ENCODE data around the gene CD302. TPM values are rescaled to one million over a fixed set of nuclear protein-coding genes. Genes with fewer than 3 reads are reported as not detected.

Gene CD302
- total RNA-seq, 1 experiment from 2014 or later, result 0.68 TPM

DNA sequence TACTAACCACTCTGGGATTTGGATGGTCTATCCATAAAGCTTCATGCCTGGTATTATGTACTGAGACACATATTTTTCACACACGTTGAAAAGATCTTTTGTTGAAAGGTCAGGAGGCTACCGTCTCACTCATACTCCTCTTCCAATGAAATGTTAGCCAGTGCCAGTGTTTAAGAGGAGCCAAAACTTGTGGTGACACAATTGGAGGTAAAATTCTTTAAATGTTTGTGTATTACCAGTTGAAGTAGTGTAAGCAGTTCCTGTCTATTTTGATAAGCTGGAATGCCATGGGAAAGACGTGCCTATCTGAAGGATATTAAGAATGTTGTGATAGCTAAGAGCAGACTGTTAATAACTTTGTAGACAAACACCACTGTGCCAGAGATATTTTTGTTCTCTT is 53.6 kb downstream of the CD302 start:
- Histone ChIP-seq H4K5ac (ENCODE audit: insufficient read length, low read depth, low read length) (no peak overlapping the region), H3T11ph (ENCODE audit: low read length) (no peak overlapping the region), H3K9me3 (ENCODE audit: control insufficient read depth, low read depth, low read length) (no peaks in the 10 kb centered on the region), H3K27me3 (ENCODE audit: insufficient read depth, low read length) (no peaks in the 10 kb centered on the region), H3K18ac (ENCODE audit: insufficient read length, low read depth, low read length) (no peak overlapping the region), H3K79me1 (ENCODE audit: insufficient read depth, low read depth, low read length, poor library complexity, severe bottlenecking) (no peaks in the 10 kb centered on the region), H2BK120ac (ENCODE audit: low read depth, low read length, poor library complexity, severe bottlenecking) (no peak overlapping the region), H2BK5ac (ENCODE audit: insufficient read length, low read length) (no peak overlapping the region), H2BK20ac (ENCODE audit: low read depth, low read length, poor library complexity, severe bottlenecking) (no peak overlapping the region), H3K23me2 (ENCODE audit: insufficient read length, low read depth, low read length, poor library complexity, severe bottlenecking) (no peaks in the 10 kb centered on the region), H3K9ac (ENCODE audit: extremely low read depth, insufficient read length, low read length) (no peak overlapping the region), H2AFZ (ENCODE audit: low read length) (no peak overlapping the region), H3K27ac (ENCODE audit: insufficient read length, low read depth, low read length) (no peak overlapping the region), H4K20me1 (ENCODE audit: control insufficient read depth, insufficient read depth, insufficient read length) (no peaks in the 10 kb centered on the region), H2BK15ac (ENCODE audit: low read depth, low read length) (no peak overlapping the region), H4K91ac (ENCODE audit: insufficient read length, low read depth, low read length) (no peak overlapping the region), H3K79me2 (ENCODE audit: insufficient read depth, low read length) (no peaks in the 10 kb centered on the region; the same call in 1 of the 2 replicates), H3K4me2 (ENCODE audit: insufficient read depth, insufficient read length, low read length) (no peak overlapping the region), H2AK5ac (ENCODE audit: insufficient read length, low read length) (no peak overlapping the region), H3K56ac (ENCODE audit: insufficient read length, low read depth, low read length) (no peak overlapping the region), H2BK12ac (ENCODE audit: insufficient read length, low read depth, low read length) (no peak overlapping the region), H4K8ac (replicated peaks; ENCODE audit: insufficient read length, low read depth, low read length) (no peak overlapping the region), H3K23ac (ENCODE audit: insufficient read length, low read depth, low read length) (no peak overlapping the region), H3K14ac (ENCODE audit: insufficient read depth, low read length) (no peak overlapping the region), H3K4me1 (ENCODE audit: insufficient read depth, low read length) (no peaks in the 10 kb centered on the region), H3K4ac (ENCODE audit: low read depth, low read length) (no peak overlapping the region)
- H3K36me3 Mint-ChIP-seq (ENCODE audit: insufficient read depth in 1 of 3, low read depth in 3 of 3), result peaks cover 39 to 80% (median 72%) of the 10 kb centered on the region in 3 experiments
- no peaks in the 10 kb centered on the region for H3K27me3 Mint-ChIP-seq (ENCODE audit: low read depth)
- WGBS (ENCODE audit: extremely low coverage, insufficient read length, low lambda C conversion rate), result no CpG with 5 or more reads among the region's 3 CpGs
- H3K27ac Mint-ChIP-seq, result peak overlapping the region in 2 of 3 experiments; percentile 6 to 12; a peak in 2 of 7 replicates
- DNase-seq, result no peak
- H3K4me1 Mint-ChIP-seq, result no peaks in the 10 kb centered on the region
- no peaks in the 10 kb centered on the region for H3K9me3 Mint-ChIP-seq
- H3K4me3 Mint-ChIP-seq, result no peak overlapping the region
- TF ChIP-seq, protein P1, sequence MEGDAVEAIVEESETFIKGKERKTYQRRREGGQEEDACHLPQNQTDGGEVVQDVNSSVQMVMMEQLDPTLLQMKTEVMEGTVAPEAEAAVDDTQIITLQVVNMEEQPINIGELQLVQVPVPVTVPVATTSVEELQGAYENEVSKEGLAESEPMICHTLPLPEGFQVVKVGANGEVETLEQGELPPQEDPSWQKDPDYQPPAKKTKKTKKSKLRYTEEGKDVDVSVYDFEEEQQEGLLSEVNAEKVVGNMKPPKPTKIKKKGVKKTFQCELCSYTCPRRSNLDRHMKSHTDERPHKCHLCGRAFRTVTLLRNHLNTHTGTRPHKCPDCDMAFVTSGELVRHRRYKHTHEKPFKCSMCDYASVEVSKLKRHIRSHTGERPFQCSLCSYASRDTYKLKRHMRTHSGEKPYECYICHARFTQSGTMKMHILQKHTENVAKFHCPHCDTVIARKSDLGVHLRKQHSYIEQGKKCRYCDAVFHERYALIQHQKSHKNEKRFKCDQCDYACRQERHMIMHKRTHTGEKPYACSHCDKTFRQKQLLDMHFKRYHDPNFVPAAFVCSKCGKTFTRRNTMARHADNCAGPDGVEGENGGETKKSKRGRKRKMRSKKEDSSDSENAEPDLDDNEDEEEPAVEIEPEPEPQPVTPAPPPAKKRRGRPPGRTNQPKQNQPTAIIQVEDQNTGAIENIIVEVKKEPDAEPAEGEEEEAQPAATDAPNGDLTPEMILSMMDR (conservative IDR thresholded peaks at IDR 0.05), result no peak
